ENCODE data around the gene LRP1B.

- TF ChIP-seq, protein P1, sequence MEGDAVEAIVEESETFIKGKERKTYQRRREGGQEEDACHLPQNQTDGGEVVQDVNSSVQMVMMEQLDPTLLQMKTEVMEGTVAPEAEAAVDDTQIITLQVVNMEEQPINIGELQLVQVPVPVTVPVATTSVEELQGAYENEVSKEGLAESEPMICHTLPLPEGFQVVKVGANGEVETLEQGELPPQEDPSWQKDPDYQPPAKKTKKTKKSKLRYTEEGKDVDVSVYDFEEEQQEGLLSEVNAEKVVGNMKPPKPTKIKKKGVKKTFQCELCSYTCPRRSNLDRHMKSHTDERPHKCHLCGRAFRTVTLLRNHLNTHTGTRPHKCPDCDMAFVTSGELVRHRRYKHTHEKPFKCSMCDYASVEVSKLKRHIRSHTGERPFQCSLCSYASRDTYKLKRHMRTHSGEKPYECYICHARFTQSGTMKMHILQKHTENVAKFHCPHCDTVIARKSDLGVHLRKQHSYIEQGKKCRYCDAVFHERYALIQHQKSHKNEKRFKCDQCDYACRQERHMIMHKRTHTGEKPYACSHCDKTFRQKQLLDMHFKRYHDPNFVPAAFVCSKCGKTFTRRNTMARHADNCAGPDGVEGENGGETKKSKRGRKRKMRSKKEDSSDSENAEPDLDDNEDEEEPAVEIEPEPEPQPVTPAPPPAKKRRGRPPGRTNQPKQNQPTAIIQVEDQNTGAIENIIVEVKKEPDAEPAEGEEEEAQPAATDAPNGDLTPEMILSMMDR (IDR thresholded peaks at IDR 0.05 in 4 of 5, conservative IDR thresholded peaks at IDR 0.05 in 1 of 5): no peak
- TF ChIP-seq POLR2A (IDR thresholded peaks at IDR 0.05): no peak
These were observed 1857.4 kb downstream of the LRP1B start for GRCh38 chr2:140273408-140273807.
